Left colon (tissue), 2 donors: Measurements from ENCODE around the gene GADD45G. TPM values are rescaled to one million over a fixed set of nuclear protein-coding genes. Genes with fewer than 3 reads are reported as not detected.

Source experiments
- ATAC-seq: fragments of 200-7000 bp; cut with Tn5 transposase; one replicate; pipeline ENCODE4 v1.9.1; 2020; ENCODE audit warnings: mild to moderate bottlenecking, moderate library complexity
- DNase-seq, 2 donors: peaks; one replicate each; pipeline ENCODE4 v3.0.0-alpha.2; 2020
- intact Hi-C, 2 donors: fragments of 100-400 bp; cut with DNase I in 1 of 2; cut with micrococcal nuclease in 1 of 2; formaldehyde crosslinking; loops; one replicate each; pipeline versions ENCODE4 v1.11.2 to v1.14.0; 2022; cut with DNase I, micrococcal nuclease
- total RNA-seq, 2 donors: library from RNA; stranded (reverse); fragmentation: NEBNext Ultra II Directional; extraction: Animal tissue kit (Norgen Biotek cat#: 25700); gene quantifications; one replicate each; pipeline ENCODE4 v1.2.1, GENCODE V29; 2021
- donor health status: DM: no; HTN: no; CAD: no.
- donor health status: DM: yes; HTN: yes; CAD: no.

The GADD45G gene
- total RNA-seq, 2 donors from 2014 or later, result 5.3 to 13.9 TPM

DNA sequence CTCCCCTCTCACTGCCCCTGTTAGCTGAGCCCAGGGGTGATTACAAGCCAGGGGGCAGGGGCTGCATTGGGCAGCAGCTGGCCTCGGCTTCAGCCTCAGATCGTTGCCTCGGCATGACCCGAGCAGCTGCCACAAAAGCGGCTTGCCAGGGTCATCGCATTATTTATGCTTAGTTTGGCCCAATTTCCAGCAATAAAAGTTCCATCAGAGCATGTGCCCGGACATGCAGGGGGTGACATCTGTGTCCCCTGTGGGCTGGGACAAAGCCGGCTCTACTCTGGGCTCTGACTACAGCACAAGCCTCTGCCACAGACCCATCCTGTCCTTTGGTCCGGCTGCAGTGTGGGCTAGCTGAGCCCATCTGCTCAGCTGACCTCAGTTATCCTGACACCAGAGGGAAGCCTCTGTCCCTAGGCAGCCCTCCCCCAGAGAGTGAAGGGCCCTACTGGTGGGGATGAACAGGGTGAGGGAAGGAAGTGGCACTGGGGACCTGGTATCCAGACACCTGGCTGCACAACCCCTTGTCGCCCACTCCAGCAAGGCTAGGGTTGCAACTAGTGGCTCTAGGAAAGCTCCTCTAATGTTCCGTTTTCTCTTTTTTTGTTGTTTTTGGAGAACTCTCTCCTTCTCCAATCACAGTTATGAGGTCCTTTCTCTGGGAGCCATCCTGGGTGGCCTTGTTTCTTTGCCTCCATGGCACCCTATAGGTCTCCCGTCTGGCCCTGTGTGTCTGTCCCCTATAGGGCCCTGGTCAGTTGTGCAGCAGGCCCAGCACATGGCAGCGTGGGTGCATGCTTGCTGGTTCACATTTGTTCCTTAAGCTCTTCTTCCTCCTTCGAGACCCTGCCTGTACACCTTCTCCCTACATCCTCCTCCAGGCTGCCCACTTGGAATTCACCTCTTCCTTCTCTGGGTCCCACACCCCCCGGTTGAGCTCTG is 13.3 kb upstream of the GADD45G start:
- intact Hi-C loops, result no loop called here
- DNase-seq (no peak), ATAC-seq (no peak)

DNA sequence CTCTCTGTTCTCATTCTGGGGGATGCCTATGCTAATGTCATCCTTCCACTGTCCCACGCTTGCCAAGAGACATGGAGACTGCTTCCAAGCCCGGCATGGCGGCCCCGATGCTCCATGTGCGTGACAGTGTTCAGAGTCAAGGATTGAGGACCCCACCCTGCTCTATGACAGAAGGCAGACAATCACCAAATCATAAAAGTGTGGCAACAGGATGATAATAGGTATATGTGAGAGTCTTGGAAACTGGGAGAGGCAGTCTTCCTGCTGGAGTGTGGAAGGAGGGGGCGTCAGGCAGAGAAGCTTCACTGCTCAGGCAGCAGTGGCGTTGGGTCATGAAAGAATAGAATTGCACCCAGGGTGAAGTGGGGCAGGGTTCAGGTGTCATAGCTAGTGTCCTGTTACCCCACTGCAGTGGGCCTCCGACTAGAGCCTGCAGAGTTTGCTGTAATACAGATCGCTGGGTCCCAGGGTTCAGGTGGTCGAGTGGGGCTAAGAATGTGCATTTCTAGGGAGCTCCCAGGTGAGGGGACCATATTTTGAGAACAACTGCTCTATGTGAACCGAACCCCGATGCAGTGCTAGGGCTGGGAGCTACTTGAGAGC is 12.5 kb upstream of the GADD45G start:
- intact Hi-C loops, result no loop called here
- ATAC-seq (no peak), DNase-seq (no peak)

DNA sequence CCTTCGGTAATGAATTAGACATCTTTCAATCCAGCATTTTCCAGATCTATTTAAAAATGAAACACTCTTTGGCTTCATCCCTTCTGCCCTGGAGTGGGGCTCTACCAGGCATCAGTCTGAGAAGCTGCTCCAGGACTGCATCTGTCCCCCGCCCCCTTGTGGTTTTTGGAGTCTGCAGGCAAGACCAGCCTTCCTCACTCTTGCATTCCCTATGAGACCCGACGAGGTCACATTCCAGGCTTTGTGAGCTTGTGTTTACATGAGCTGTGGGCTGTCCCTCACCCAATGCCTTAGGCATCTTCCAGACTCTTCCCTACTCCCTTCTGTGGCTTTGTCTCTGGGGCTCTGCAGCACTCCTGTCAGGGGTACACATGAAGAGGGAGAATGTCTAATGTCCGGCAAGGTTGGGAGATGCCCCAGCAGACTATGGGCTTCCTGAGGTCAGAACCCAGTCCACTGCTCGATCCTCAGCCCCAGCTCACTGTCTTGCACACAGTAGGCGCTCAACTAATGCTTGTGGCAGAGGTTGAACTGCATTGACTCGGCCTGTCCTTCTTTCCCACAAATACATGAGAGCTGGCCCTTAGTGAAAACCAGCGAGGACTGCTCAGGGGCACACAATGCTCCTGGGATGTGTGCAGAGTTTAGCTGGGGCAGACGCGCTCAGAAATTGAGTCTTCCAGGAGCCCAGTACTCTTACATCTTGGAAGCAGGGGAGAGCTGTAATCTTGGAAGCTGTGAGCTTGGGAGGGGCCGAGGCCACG is 11.7 kb upstream of the GADD45G start:
- DNase-seq (no peak), ATAC-seq (no peak)
- intact Hi-C loops, result no loop called here

DNA sequence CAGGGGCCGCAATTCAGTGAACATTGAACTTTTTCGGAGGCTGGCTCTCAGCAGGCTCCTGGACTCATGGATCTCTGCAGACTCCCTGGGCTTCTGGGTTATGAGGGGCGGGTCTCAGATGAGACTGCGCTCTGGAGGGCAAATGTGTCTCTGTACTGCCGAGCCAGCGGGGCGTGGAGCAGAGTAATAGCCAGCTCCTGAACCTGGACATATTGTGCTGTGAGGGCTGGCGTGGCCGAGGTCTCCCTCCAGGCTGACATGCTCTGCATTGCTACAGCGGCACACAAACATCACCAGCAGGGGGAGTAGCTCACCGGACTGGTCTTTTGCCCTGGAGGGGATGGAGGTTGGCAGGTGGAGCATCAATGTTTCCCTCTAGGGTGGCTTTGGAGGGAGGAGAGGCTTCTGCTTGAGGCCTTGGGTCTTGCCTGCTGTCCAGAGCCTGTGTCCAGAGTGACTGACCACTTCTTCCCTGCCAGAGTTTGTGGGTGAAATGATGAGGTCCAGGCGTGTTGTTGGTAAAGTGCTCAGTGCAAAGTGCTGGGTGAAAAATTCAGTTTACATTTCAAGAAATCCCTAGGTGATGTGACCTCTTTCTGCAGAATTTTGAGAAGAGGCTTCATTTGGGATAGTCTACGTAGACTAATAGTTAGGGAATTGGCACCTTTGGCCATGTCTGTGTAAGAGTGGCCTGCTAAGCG is 10.9 kb upstream of the GADD45G start:
- intact Hi-C loops, result no loop called here
- peak; percentile 38 to 78 for DNase-seq
- peak; percentile 78 for ATAC-seq

DNA sequence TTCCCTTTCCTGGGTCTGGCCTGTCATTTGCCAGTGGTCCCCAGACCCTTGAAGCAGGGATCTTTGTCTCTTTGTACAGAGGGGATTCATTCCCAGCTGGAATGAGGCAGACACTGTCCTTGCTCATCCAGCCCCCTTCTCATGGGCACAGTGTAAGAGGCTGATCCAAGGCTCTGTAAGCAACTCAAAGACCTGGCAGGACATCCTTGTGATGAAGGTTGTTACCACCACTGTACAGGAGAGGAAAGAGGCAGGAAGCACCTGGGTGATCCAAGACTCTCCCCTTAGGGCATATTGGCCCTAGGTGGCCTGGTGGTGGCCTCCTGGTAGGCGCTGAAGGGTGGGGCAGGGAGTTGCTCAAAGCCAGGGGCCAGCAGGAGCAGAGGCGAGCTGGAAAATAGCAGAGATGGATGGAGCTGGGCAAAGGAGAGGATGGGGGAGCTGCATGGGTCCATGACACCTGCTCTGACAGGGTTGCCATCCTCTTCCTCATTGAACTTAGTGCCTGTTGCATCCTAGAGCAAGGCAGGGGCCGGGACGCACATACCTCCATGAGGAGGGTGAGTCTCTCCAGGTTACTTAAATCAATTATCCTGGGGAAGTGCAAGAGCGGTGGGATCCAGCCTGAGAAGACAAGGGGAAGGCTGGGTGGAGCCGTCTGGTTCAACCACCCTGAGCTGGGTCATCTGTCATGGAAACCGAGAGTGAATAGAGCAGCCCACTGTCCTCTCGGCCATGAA is 9.8 kb upstream of the GADD45G start:
- ATAC-seq (no peak), DNase-seq (no peak)
- intact Hi-C loops, result no loop called here

DNA sequence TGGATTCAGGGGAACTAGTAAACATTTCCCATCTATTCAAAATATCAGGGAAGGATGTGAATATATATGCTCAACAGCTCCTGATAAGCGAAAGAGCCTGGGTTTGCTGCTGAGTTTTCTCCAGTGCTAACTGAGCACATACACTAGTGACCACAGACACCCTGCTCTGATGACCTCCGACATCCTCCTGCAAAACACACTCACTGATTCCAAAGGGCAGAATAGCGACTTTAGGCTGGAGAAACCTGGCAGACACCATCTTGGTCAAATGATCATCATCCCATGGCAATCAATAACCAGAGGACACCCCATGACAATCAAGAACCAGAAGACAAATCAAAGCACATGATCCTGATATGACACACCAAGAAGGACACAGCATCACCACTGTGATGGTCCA is 9.2 kb upstream of the GADD45G start:
- intact Hi-C loops, result no loop called here
- ATAC-seq (no peak), DNase-seq (no peak)

DNA sequence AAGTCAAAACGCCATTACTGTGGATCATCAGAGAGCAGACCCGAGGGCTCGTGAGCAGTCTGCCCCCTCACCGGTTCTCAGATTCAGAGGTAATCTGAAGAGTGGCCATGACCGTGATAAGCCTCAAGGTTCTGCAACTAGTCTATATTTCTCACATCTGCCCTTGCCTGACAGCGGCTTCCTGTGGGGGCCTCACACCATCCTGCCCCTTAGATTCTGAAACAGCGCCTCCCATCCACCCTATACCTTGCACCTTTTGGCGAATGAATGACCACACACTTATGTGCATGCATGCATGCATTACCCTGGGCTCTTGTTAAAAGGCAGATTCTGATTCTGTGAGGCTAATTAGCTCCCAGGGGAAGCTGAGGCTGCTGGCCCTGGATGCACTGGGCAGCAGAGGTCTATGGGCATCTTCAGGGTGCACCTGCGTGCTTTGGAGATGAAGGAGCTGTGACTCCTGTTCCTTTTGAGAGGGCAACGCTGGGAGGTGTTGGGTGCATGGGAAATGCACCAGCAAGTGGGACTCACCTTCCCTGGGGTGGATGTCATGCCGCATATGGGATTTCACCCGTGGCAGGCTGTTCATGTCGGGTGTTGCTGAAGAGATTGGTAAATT is 7.8 kb upstream of the GADD45G start:
- ATAC-seq (no peak), DNase-seq (no peak)
- intact Hi-C loops, result no loop called here

DNA sequence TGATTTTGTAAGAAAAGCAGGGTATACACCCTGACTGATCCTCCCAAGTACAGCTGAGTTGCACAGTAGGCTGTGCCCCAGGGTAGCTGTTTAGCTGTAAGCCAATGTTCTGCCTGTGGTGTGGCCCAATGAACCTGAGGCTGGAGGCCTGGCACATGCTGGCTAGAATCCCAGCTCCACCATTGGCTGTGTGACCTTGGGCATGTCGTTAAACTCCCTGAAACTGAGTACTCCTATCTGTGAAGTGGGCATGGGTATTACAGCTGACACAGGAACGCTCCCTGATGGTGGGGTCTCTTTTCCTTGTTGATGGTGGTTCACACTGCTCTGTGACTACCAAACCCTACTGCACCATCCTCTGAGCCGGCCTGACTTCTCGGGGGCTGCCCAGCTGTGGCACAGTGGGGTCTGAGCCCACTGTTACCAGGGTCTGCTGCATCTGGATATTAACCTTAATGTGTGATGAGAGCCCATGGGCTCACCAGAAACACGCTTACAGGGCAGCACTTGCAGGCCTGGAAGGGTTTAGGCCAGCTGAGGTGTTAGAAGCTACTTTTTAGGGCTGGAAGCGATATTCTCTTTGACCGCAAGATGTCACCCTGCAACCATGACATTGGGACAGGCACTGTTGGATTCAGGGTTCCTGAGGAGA is 7.0 kb upstream of the GADD45G start:
- peak in 1 of 2 donors; percentile 64 for DNase-seq
- ATAC-seq, result peak; percentile 62
- intact Hi-C loops, result no loop called here

DNA sequence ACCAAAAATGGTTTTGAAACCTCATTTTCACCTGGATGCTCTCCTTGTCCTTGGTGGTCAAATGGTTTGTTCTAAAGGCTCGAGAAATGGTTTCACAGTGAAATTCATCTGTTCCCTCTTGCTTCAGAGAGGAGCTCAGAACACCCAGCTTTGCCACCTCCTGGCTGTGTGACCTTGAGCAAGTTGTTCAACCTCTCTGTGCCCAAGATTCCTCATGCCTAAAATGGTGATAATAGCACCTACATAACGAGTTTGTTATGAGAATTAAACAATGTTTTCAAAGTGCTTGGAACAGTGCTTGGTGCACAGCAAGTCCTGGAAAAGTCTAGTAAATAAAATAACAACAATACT is 6.5 kb upstream of the GADD45G start:
- intact Hi-C loops, result no loop called here
- DNase-seq (no peak), ATAC-seq (no peak)

DNA sequence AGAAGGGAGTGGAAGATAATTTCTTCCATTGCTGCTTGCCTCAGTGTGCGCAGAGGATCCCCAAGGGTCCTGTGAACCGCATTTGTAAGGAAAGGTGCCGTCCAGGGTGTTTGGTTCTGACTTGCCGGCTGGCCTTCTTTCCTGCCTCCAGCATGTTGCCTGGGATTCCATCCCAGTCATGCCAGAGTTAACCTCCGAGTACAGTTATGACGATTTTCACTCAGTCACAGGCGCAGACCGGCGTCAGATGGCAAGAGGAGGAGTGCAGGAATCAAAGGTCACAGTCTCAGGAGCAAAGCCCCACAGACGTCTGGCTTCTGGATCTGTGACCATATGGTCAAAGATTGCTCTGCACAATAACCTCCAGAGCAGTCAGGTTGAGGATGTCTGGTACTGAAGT is 5.9 kb upstream of the GADD45G start:
- DNase-seq (no peak), ATAC-seq (peak; percentile 36)
- intact Hi-C loops, result no loop called here

DNA sequence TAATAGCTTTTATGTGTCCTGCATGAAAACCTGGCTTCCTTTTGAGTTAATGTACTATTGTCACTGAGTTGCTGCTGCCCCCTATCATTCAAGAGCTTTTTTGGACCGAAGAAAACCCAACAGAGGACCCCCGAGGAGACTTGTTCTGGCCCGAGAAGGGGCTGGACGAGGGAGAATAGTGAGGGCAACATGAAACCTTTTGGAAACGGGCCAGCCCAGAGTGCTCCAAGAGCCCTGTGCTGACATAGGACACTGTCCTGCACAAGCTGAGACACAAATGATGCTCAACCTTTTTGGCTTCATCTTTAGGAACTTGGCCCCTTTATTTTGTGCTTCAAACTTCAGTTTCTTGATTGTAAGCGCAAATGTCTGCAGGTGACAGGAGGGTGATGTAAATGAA is 4.0 kb upstream of the GADD45G start:
- ATAC-seq, result no peak
- no peak for DNase-seq
- intact Hi-C loops, result loop anchor here (2.0 to 10.0 kb wide), 3 partner anchors 394 to 502 kb away; no protein-coding TSS in a partner anchor

DNA sequence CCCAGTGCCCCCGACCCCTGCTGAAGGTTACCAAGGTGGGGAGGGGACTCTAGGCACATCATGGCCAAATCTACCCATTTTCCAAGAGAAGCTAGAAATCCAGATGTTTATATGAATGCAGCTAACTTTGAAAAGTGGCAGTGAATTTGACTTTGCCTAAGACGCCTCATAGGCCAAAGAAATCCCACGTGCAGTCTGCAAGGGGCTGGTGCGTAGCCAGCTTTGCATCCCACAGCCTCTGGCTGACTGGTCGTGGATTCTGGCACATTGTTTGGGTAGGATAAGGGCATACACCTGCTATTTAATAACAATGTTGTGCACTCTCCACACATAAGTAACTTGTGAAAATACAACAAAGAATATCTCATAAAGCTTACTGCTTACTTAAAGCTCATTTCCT is 3.5 kb upstream of the GADD45G start:
- ATAC-seq, result no peak
- DNase-seq, result no peak
- intact Hi-C loops, result loop anchor here (2.0 to 10.0 kb wide), 3 partner anchors 393 to 501 kb away; no protein-coding TSS in a partner anchor

DNA sequence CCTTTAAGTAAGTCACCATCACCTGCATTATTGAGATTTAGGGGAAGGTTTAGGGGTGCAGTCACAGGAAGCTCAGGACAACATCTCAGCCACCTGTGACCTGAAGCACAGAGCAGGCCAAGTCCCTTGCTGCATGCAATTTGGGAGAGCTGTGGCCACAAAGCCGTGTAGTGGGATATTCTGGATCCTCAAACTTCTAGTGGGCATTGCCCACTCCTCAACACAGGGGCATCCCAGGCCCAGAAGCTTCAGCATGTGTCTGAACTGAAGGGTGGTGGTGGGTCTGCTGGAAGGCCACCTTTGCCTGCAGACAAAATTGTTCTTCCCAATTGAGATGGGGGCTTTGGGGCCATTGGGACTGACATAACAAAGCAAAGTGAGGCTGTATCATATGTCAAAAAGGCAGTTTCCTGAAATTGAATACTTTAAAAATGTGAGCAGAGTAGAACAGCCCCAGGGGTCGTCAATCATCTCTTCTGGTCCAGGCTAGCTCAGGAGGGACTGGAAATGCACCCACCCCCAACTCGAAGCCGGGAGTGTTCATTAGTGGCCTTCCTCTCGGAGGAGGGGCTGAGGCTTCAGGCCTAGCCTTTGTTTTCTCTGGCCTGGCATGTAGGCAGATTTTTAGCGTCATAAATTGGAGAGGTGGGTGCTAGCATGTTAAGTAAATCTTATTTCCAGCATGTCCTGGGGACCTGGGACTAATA is 2.8 kb upstream of the GADD45G start:
- intact Hi-C loops, result loop anchor here (2.0 to 10.0 kb wide), 3 partner anchors 393 to 501 kb away; no protein-coding TSS in a partner anchor
- no peak for ATAC-seq
- no peak for DNase-seq

DNA sequence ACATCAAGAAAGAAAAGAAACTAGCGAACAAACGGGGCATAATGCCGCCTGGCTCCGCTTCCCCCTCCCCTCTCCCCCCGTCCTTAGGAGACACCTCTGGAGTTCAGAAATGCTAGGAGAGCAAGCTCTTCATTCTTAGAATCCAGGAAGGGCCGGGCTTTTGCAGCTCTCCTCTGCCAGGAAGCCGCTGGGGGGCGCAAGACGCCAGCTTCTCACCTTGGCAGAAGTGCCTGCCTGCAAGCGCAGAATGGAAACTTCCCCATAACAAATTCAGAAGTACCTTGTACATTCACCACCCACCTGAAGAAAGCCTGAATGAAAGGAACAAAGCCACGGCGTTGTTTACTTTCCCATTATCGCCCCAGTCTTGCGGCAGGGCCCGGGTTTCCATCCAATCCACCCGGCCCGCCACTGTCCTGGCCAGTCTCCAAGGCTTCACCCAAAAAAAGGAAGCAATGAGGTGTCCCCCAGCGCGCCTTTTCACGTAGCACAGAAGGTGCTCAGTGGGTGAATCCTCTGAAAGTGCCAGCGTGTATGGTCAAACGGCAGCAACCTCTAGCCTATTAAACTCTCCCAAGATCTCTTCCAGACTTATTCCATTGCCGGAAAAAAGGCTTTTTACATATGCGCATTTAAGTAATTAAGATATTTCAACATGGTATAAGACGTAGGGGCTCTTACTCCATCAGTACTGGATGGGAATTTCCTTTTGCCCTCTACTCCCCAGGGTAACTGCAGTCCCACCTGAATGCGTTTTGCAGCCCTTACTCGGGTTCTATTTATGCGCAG is 1.6 kb upstream of the GADD45G start:
- ATAC-seq (peak; percentile 37), DNase-seq (peak; percentile 85 to 95)
- intact Hi-C loops, result loop anchor here (5.0 to 10.0 kb wide), 2 partner anchors 392 to 499 kb away; no protein-coding TSS in a partner anchor

DNA sequence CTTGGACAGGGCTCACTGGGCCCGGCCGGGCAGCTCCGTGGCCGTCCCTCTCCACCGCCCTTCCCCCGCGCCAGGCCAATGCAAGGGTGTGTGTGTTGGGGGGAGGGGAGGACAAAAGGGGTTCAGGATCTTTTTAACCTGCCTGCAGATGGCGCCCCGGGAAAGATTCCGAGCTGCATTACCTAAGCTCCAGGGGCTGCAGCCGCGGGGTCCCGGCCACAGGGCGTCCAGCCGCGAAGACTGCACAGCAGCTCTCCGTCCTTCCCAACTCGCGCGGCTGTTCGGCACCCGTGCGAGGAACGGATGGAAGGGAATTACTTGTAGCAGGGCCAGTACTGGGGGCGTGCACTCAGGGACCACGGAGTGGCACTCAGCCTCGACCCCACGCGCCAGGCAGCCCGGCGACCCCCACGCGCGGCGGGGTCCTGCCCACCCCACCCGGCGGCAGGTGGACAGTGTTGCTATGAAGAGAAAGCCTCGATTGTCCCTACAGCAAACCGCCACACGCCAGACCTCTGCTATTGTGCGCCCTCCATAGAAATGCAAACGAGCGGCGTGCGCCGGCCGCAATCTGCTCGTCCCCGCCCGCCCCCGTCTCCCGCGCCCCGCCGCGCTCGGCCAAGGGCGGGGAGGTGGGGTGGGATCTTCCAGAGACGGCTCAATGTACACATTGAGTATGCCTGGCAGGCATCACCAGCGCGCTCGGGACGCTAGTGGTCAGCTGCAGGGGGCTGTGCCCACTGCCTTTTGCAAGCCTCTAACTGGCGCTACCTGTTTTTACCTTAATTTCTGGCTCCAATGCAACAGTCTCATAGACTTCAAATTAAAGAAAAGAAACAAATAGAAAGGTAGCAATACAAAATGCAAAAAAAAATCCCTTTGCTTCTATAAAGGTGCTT is 796 bp upstream of the GADD45G start:
- intact Hi-C loops, result loop anchor here (5.0 to 10.0 kb wide), 2 partner anchors 391 to 498 kb away; no protein-coding TSS in a partner anchor
- peak; percentile 40 for ATAC-seq
- DNase-seq, result peak; percentile 83
